Caki2 (cell line): ENCODE measurements around the gene SMAP2. TPM values are rescaled to one million over a fixed set of nuclear protein-coding genes. Genes with fewer than 3 reads are reported as not detected.
A peak's percentile ranks its signal among the peaks of the same experiment; 100 is the strongest.

Source experiments
- DNase-seq: peaks from one replicate; pipeline ENCODE4 v3.0.0-alpha.2; 2015; ENCODE audit warnings: low read depth
- in situ Hi-C: cut with HindIII; loops from 2 replicates; pipeline ENCODE4 v1.10.0; 2016; ENCODE audit warnings: low sequenced_read_pairs, low pct_unique_long_range_greater_than_20kb, mixed read lengths
- total RNA-seq: library from RNA; depleted of rRNA; stranded (reverse); fragments of >200 nt; shearing (Covaris generic); gene quantifications from 2 replicates; pipeline ENCODE4 v1.2.3, GENCODE V29; 2014; ENCODE audit warnings: low replicate concordance; rRNA removed

The SMAP2 gene
- total RNA-seq, 1 experiment from 2014 or later: 18.9 TPM

GRCh38 chr1:40438391-40439015 lies 65.0 kb downstream of the SMAP2 start:
- no peak for DNase-seq
- in situ Hi-C loops: no loop called here

GRCh38 chr1:40439247-40439646 lies 65.7 kb downstream of the SMAP2 start:
- DNase-seq: no peak

GRCh38 chr1:40449684-40450494 lies 76.4 kb downstream of the SMAP2 start, which contains the start of gene ZFP69B:
Gene ZFP69B (plus strand): TSS chr1:40450476. CDS start chr1:40450962, 486 bp downstream.
- in situ Hi-C loops: no loop called here
- peak; percentile 85 for DNase-seq

More at GRCh38 chr1:40439247-40439646, 65.7 kb downstream of the SMAP2 start:
- in situ Hi-C loops: no loop called here

- peak; percentile 42 for DNase-seq
Measured at GRCh38 chr1:40450495-40451237, 77.1 kb downstream of the SMAP2 start.

DNA sequence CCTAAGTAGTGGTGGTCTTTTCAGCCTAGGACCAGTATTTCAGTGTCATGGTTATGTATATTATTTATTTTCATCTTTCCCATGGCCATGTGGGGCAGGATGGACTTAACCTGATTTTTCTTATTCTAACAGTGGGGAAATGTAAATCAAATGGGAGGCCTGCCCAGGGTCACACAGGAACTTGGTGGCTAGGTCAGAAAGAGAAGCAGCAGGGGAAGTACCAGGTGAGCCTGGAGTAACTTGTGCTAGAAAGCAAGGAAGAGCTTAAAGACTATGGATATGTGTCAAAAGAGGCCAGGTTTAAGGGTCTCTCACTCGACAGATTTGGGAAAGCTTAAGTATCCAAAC lies 77.7 kb downstream of the SMAP2 start:
- in situ Hi-C loops: no loop called here
- no peak for DNase-seq

More at GRCh38 chr1:40450495-40451237, 77.1 kb downstream of the SMAP2 start:
- in situ Hi-C loops: no loop called here

- no peak for DNase-seq
- in situ Hi-C loops: no loop called here
Measured at GRCh38 chr1:40454873-40455272, 81.3 kb downstream of the SMAP2 start.

DNA sequence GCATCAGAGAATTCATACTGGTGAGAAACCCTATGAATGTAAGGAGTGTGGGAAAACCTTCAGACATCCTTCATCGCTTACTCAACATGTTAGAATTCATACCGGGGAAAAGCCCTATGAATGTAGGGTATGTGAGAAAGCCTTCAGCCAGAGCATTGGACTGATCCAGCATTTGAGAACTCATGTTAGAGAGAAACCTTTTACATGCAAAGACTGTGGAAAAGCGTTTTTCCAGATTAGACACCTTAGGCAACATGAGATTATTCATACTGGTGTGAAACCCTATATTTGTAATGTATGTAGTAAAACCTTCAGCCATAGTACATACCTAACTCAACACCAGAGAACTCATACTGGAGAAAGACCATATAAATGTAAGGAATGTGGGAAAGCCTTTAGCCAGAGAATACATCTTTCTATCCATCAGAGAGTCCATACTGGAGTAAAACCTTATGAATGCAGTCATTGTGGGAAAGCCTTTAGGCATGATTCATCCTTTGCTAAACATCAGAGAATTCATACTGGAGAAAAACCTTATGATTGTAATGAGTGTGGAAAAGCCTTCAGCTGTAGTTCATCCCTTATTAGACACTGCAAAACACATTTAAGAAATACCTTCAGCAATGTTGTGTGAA lies 89.5 kb downstream of the SMAP2 start:
- in situ Hi-C loops: no loop called here
- peak; percentile 27 for DNase-seq

GRCh38 chr1:40469327-40469726 lies 95.8 kb downstream of the SMAP2 start:
- in situ Hi-C loops: no loop called here
- DNase-seq: no peak

Other genes with a start within 250 kb of the SMAP2 start
- 4.3 and 5.2 TPM in 2 replicates for gene RLF, start 212.3 kb upstream of the SMAP2 start, total RNA-seq
- not detected in 2 replicates for gene TMCO2, start 125.8 kb upstream of the SMAP2 start, total RNA-seq
- 23.2 and 23.7 TPM in 2 replicates for gene ZMPSTE24, start 115.5 kb upstream of the SMAP2 start, total RNA-seq
- not detected in 2 replicates for gene COL9A2, start 56.4 kb upstream of the SMAP2 start, total RNA-seq
- gene ZFP69B, start 76.7 kb downstream of the SMAP2 start, total RNA-seq: 1.1 and 2.3 TPM in 2 replicates
- 5.6 and 6.9 TPM in 2 replicates for gene ZFP69, start 103.6 kb downstream of the SMAP2 start, total RNA-seq
- gene EXO5, start 135.0 kb downstream of the SMAP2 start, total RNA-seq: 5.2 and 6.5 TPM in 2 replicates
- 1.8 and 3.0 TPM in 2 replicates for gene ZNF684, start 157.9 kb downstream of the SMAP2 start, total RNA-seq